H1 (cell line): ENCODE results near the gene SPG11. TPM values are rescaled to one million over a fixed set of nuclear protein-coding genes. Genes with fewer than 3 reads are reported as not detected.
A peak's percentile ranks its signal among the peaks of the same experiment; 100 is the strongest.

Experiments used
- ATF3 ChIP-seq: IDR thresholded peaks from 2 replicates; pipeline ENCODE4 v1.6.1; 2011; ENCODE audit warnings: low read depth, mild to moderate bottlenecking, low read length; ENCODE audit not compliant: insufficient read depth
- BACH1 ChIP-seq: IDR thresholded peaks from 2 replicates; pipeline ENCODE4 v1.6.1; 2012; ENCODE audit warnings: low read length, improper control_type of control experiment
- BRCA1 ChIP-seq: IDR thresholded peaks from 2 replicates; pipeline ENCODE4 v1.6.1; 2012; ENCODE audit warnings: low read depth, low read length, improper control_type of control experiment
- CHD2 ChIP-seq: IDR thresholded peaks from 2 replicates; pipeline ENCODE4 v1.6.1; 2012; ENCODE audit warnings: low read length, improper control_type of control experiment
- E2F6 ChIP-seq: IDR thresholded peaks from 2 replicates; pipeline ENCODE4 v1.6.1; 2012; ENCODE audit warnings: inconsistent platforms
- EP300 ChIP-seq, 2 experiments: IDR thresholded peaks; 1 replicate in 1 of 2; 2 replicates in 1 of 2; pipeline ENCODE4 v1.6.1; 2011 to 2012; ENCODE audit warnings: low read depth in 2 of 2, low read length in 2 of 2, mild to moderate bottlenecking in 2 of 2, borderline replicate concordance in 1 of 2, inconsistent platforms in 1 of 2, moderate library complexity in 1 of 2
- HDAC2 ChIP-seq, 2 experiments: fragments of 300-600 bp in 1 of 2; sonication (generic) in 1 of 2; IDR thresholded peaks; 2 replicates each; pipeline ENCODE4 v1.6.1; 2011 to 2012; ENCODE audit warnings: low read depth in 2 of 2, low read length in 2 of 2, mild to moderate bottlenecking in 2 of 2, moderate library complexity in 2 of 2, borderline replicate concordance in 1 of 2, inconsistent platforms in 1 of 2
- KDM5A ChIP-seq: fragments of 200-600 bp; IDR thresholded peaks from 2 replicates; pipeline ENCODE4 v1.7.1; 2012; ENCODE audit warnings: mild to moderate bottlenecking, low read length, inconsistent platforms, mixed read lengths
- MAFK ChIP-seq: IDR thresholded peaks from 2 replicates; pipeline ENCODE4 v1.6.1; 2012; ENCODE audit warnings: low read depth, mild to moderate bottlenecking, improper control_type of control experiment, low read length
- POLR2A ChIP-seq, 2 experiments: IDR thresholded peaks; 1 replicate in 1 of 2; 2 replicates in 1 of 2; pipeline ENCODE4 v1.6.1; 2011; ENCODE audit warnings: low read depth in 2 of 2, low read length in 2 of 2, mild to moderate bottlenecking in 2 of 2; ENCODE audit errors: control extremely low read depth in 1 of 2
- POLR2AphosphoS5 ChIP-seq: IDR thresholded peaks from 2 replicates; pipeline ENCODE4 v1.6.1; 2011; ENCODE audit warnings: low read depth, low read length
- POU5F1 ChIP-seq: IDR thresholded peaks from 2 replicates; pipeline ENCODE4 v1.6.1; 2011; ENCODE audit warnings: low read depth, mild to moderate bottlenecking, low read length, moderate library complexity
- RNF2 ChIP-seq: fragments of 200-900, 300-1000 bp; sonication (generic); IDR thresholded peaks from 2 replicates; pipeline ENCODE4 v1.7.1; 2016; ENCODE audit warnings: borderline replicate concordance, low read depth, mild to moderate bottlenecking, antibody characterized with exemption, low read length; ENCODE audit not compliant: poor library complexity, severe bottlenecking; ENCODE audit errors: missing control alignments
- SIN3A ChIP-seq, 2 experiments: IDR thresholded peaks in 1 of 2; conservative IDR thresholded peaks in 1 of 2; 2 replicates each; pipeline ENCODE4 v1.6.1; 2011 to 2012; ENCODE audit warnings: low read length in 2 of 2, improper control_type of control experiment in 1 of 2, low read depth in 1 of 2, mild to moderate bottlenecking in 1 of 2
- TAF7 ChIP-seq: optimal IDR thresholded peaks from 2 replicates; pipeline ENCODE3; 2011; ENCODE audit warnings: low read depth, mild to moderate bottlenecking, inconsistent platforms, low read length, moderate library complexity, borderline replicate concordance
- TBP ChIP-seq: IDR thresholded peaks from 2 replicates; pipeline ENCODE4 v1.6.1; 2011; ENCODE audit warnings: low read depth, low read length, improper control_type of control experiment
- YY1 ChIP-seq: IDR thresholded peaks from 2 replicates; pipeline ENCODE4 v1.6.1; 2011; ENCODE audit warnings: low read depth, mild to moderate bottlenecking, low read length
- polyA plus RNA-seq, 7 experiments: library from polyadenylated mRNA; depleted of rRNA in 3 of 7; stranded (reverse) in 5 of 7; unstranded in 2 of 7; fragments of >200 nt in 5 of 7; fragments of 200-250 nt in 2 of 7; gene quantifications; 1 replicate in 5 of 7; 2 replicates in 1 of 7; 4 replicates in 1 of 7; pipeline versions ENCODE4 v1.2.1 to v1.2.3, GENCODE V29; 2011 to 2013; ENCODE audit warnings: missing spikeins in 2 of 7, mixed read lengths in 2 of 7
- total RNA-seq: library from RNA; stranded (reverse); fragmentation: NEBNext Ultra II Directional; extraction: Animal tissue kit (Norgen Biotek cat#: 25700); gene quantifications from 2 replicates; pipeline ENCODE4 v1.2.1, GENCODE V29; 2021

The SPG11 gene
- total and polyA plus RNA-seq, 2 of the 8 experiments (the other 6 are each of a cell fraction or from before 2014, with no cell fraction given): 37.1 to 38.6 TPM

- TF ChIP-seq MAFK (no peak), YY1 (0 out of 2 replicates have a peak, but pooled peaks have one; percentile 5), RNF2 (no peak), TAF7 (peak; percentile 60), POU5F1 (no peak), POLR2AphosphoS5 (peak; percentile 85; the same call in 1 of the 2 replicates), BACH1 (no peak; the same call in 1 of the 2 replicates), KDM5A (no peak), POLR2A (IDR thresholded peaks at IDR 0.05; ENCODE audit: control extremely low read depth in 1 of 2, low read depth in 2 of 2, low read length in 2 of 2) (peak; percentile 74 to 81; a peak in 2 of 3 replicates), BRCA1 (peak; percentile 53; the same call in 1 of the 2 replicates), SIN3A (conservative IDR thresholded peaks at IDR 0.05 in 1 of 2, IDR thresholded peaks at IDR 0.05 in 1 of 2; ENCODE audit: low read depth in 1 of 2, low read length in 2 of 2) (peak in 1 of 2 experiments; percentile 83; a peak in 1 of 4 replicates), EP300 (IDR thresholded peaks at IDR 0.05; ENCODE audit: borderline replicate concordance in 1 of 2, low read depth in 2 of 2, low read length in 2 of 2) (0 out of 3 replicates have a peak, but pooled peaks of 1 of the 2 experiments have one; percentile 24), E2F6 (peak; percentile 78), CHD2 (peak; percentile 75), ATF3 (no peak), TBP (peak; percentile 84), HDAC2 (IDR thresholded peaks at IDR 0.05; ENCODE audit: borderline replicate concordance in 1 of 2, low read depth in 2 of 2, low read length in 2 of 2) (peak in 1 of 2 experiments; percentile 90; a peak in 1 of 4 replicates)
Observed at GRCh38 chr15:44536962-44537734, 126.3 kb downstream of the SPG11 start, which contains the start of gene EIF3J (continued).
